HepG2 (cell line): ENCODE measurements around the gene MC1R. TPM values are rescaled to one million over a fixed set of nuclear protein-coding genes. Genes with fewer than 3 reads are reported as not detected.
A peak's percentile ranks its signal among the peaks of the same experiment; 100 is the strongest.

Experiments used
- ATAC-seq: fragments of 200-7000 bp; cut with Tn5 transposase; 3 replicates; pipeline ENCODE4 v1.9.1; 2020; ENCODE audit warnings: mild to moderate bottlenecking, moderate library complexity
- BruUV-seq: library from RNA; stranded (reverse); fragments of 400-500 nt; replicated peaks from 2 replicates; lab custom pipeline; 2021; lab: Mats Ljungman, UMichigan
- CTCF ChIA-PET: fragments of 300-600 bp; formaldehyde crosslinking; extraction: SDS; loops from one replicate; lab custom pipeline; 2021; ENCODE audit warnings: low total read pairs, inconsistent platforms, low intra/inter-chr PET ratio; lab: Yijun Ruan, JAX
- POLR2A ChIA-PET: fragments of 350-600 bp; sonication (Branson Sonifier 250); formaldehyde crosslinking; loops from one replicate; lab custom pipeline; 2020; ENCODE audit warnings: antibody characterized with exemption, inconsistent platforms; lab: Yijun Ruan, JAX
- DNase-seq: peaks from one replicate; pipeline ENCODE4 v3.0.0-alpha.2; 2015; ENCODE audit warnings: low spot score
- FAIRE-seq: peaks from 3 replicates; lab custom pipeline; 2011; peaks lifted over from hg19 to GRCh38; lab: Jason Lieb, UNC
- H2AFZ ChIP-seq: one replicate; pipeline ENCODE4 v1.6.1; 2011; ENCODE audit warnings: low read length, inconsistent platforms
- H3K27ac ChIP-seq: fragments of 300-600 bp; 3 replicates; pipeline ENCODE4 v1.8.0; 2011; ENCODE audit warnings: mixed run types, mild to moderate bottlenecking, mixed read lengths, low read length, inconsistent platforms; ENCODE audit not compliant: insufficient read depth; ENCODE audit errors: extremely low read length
- H3K27me3 ChIP-seq, 2 experiments: fragments of 200-600 bp in 1 of 2; 2 replicates in 1 of 2; 3 replicates in 1 of 2; pipeline versions ENCODE4 v1.6.0 to v1.8.0; 2011; ENCODE audit warnings: low read length in 2 of 2, mild to moderate bottlenecking in 2 of 2, moderate library complexity in 2 of 2, inconsistent platforms in 1 of 2; ENCODE audit not compliant: insufficient read depth in 2 of 2, control insufficient read depth in 1 of 2
- H3K36me3 ChIP-seq, 2 experiments: fragments of 200-600 bp in 1 of 2; replicated peaks in 1 of 2; 2 replicates in 1 of 2; 3 replicates in 1 of 2; pipeline versions ENCODE4 v1.5.1 to v1.8.0; 2011; ENCODE audit warnings: low read length in 2 of 2, inconsistent platforms in 1 of 2; ENCODE audit not compliant: insufficient read depth in 2 of 2, control insufficient read depth in 1 of 2
- H3K4me1 ChIP-seq: 2 replicates; pipeline ENCODE4 v1.5.1; 2012; ENCODE audit warnings: low read length, inconsistent platforms; ENCODE audit not compliant: insufficient read depth
- H3K4me2 ChIP-seq: 2 replicates; pipeline ENCODE4 v1.6.0; 2011; ENCODE audit warnings: low read depth, low read length, inconsistent platforms
- H3K4me3 ChIP-seq, 3 experiments: fragments of 200-600 bp in 1 of 3; sonication (generic), shearing (Covaris generic) in 1 of 3; replicated peaks in 1 of 3; 2 replicates each; pipeline ENCODE4 v1.5.1; 2011 to 2016; ENCODE audit warnings: low read length in 3 of 3, inconsistent platforms in 2 of 3, low read depth in 2 of 3, mild to moderate bottlenecking in 2 of 3, control low read depth in 1 of 3, mixed read lengths in 1 of 3; ENCODE audit not compliant: insufficient read depth in 1 of 3
- H3K79me2 ChIP-seq: one replicate; pipeline ENCODE4 v1.6.1; 2011; ENCODE audit warnings: low read length, inconsistent platforms; ENCODE audit not compliant: insufficient read depth
- H3K9ac ChIP-seq: 2 replicates; pipeline ENCODE4 v1.6.0; 2011; ENCODE audit warnings: mild to moderate bottlenecking, low read depth, low read length, inconsistent platforms; ENCODE audit not compliant: insufficient read depth
- H3K9me3 ChIP-seq: 2 replicates; pipeline ENCODE4 v1.5.1; 2012; ENCODE audit warnings: mild to moderate bottlenecking, low read length
- H4K20me1 ChIP-seq: 2 replicates; pipeline ENCODE4 v1.6.0; 2011; ENCODE audit warnings: inconsistent platforms, mild to moderate bottlenecking, low read length, moderate library complexity; ENCODE audit not compliant: insufficient read depth
- POLR2AphosphoS2 ChIP-seq: IDR thresholded peaks from 2 replicates; pipeline ENCODE4 v1.6.1; 2011; ENCODE audit warnings: low read depth, low read length, improper control_type of control experiment
- RFXAP ChIP-seq: sonication (generic); formaldehyde crosslinking; IDR thresholded peaks from 2 replicates; pipeline ENCODE4 v1.4.0; 2020; ENCODE audit warnings: missing genetic modification reagents, borderline replicate concordance
- ZNF407 ChIP-seq: sonication (generic); formaldehyde crosslinking; IDR thresholded peaks from one replicate; pipeline ENCODE4 v1.5.1; 2020; ENCODE audit warnings: mild to moderate bottlenecking, missing genetic modification reagents; ENCODE audit errors: not compliant biosample characterization
- ZNF562 ChIP-seq: sonication (generic); formaldehyde crosslinking; IDR thresholded peaks from 2 replicates; pipeline ENCODE4 v1.8.0; 2022; ENCODE audit warnings: missing genetic modification reagents, borderline replicate concordance
- WGBS: methylation state at CpG from one replicate; pipeline ENCODE4 v1.1.6; 2017; ENCODE audit warnings: low lambda C conversion rate; 5-methylcytosine and 5-hydroxymethylcytosine counted together
- in situ Hi-C: cut with HindIII; loops from 2 replicates; pipeline ENCODE4 v1.10.0; 2017; ENCODE audit warnings: low pct_unique_long_range_greater_than_20kb; ENCODE audit not compliant: extremely low pct_ligation_motif_present
- intact Hi-C: fragments of 100-400 bp; cut with micrococcal nuclease; formaldehyde crosslinking; loops from one replicate; pipeline ENCODE4 v1.10.0; 2022; ENCODE audit not compliant: unreplicated experiment
- polyA plus RNA-seq, 8 experiments: library from polyadenylated mRNA; depleted of rRNA in 3 of 8; stranded (reverse) in 7 of 8; unstranded in 1 of 8; fragments of >200 nt; fragmentation: Illumina TruSeq in 4 of 8; extraction: Trizol in 4 of 8; gene quantifications; 2 replicates each; pipeline versions ENCODE4 v1.2.1 to v1.2.3, GENCODE V29; 2011 to 2016; ENCODE audit warnings: low read depth in 4 of 8, missing spikeins in 1 of 8, mixed read lengths in 1 of 8; ENCODE audit not compliant: insufficient read depth in 1 of 8
- total RNA-seq, 5 experiments: library from RNA; depleted of rRNA; stranded (reverse); fragments of >200 nt; fragmentation: Illumina TruSeq; extraction: Trizol; gene quantifications; 2 replicates each; pipeline ENCODE4 v1.2.3, GENCODE V29; 2016; ENCODE audit warnings: low read depth in 1 of 5

The MC1R gene
- total and polyA plus RNA-seq, 2 of the 13 experiments (the other 11 are each of a cell fraction or from before 2014, with no cell fraction given), result 9.1 to 14.8 TPM

GRCh38 chr16:89910717-89911354 lies 7.8 kb upstream of the MC1R start (continued):
- TF ChIP-seq ZNF407 (CRISPR knock-in tag) (peak; percentile 14), ZNF562 (CRISPR knock-in tag) (no peak)

- BruUV-seq, result no TSS peak
- Histone ChIP-seq H3K4me3 (no peak overlapping the region), H3K4me1 (peaks cover 31% of the 10 kb centered on the region), H3K9ac (no peak overlapping the region), H3K4me2 (no peak overlapping the region), H2AFZ (no peak overlapping the region), H3K9me3 (no peaks in the 10 kb centered on the region), H3K36me3 (peaks cover 10 to 18% of the 10 kb centered on the region in 2 experiments), H3K79me2 (no peaks in the 10 kb centered on the region), H3K27me3 (no peaks in the 10 kb centered on the region), H4K20me1 (no peaks in the 10 kb centered on the region; the same call in 1 of the 2 replicates), H3K27ac (no peak overlapping the region)
- POLR2A ChIA-PET, result interaction anchor here (8.1 kb wide), 1 partner anchor 11 kb away, joined by 78 read pairs; the partner anchor contains the start of gene TUBB3
- CTCF ChIA-PET, result no interaction called here
- intact Hi-C loops, result no loop called here
- no peak for FAIRE-seq
- in situ Hi-C loops, result no loop called here
- no peak for ATAC-seq
- 95% methylated on average over 13 of the region's 14 CpGs for WGBS
- 0 out of 2 replicates have a peak, but pooled peaks have one; percentile 45 for TF ChIP-seq POLR2AphosphoS2
- no peak for TF ChIP-seq RFXAP (CRISPR knock-in tag)
- no peak for DNase-seq
Observed at GRCh38 chr16:89911375-89911774, 7.3 kb upstream of the MC1R start.
